ENCODE measurements around the gene SLIT3.

- TF ChIP-seq ZNF12 (CRISPR knock-in tag; IDR thresholded peaks at IDR 0.05) (no peak), EZH2 (IDR thresholded peaks at IDR 0.05; ENCODE audit: borderline replicate concordance, low read depth, low read length) (no peak)
- TF ChIP-seq, protein P1, sequence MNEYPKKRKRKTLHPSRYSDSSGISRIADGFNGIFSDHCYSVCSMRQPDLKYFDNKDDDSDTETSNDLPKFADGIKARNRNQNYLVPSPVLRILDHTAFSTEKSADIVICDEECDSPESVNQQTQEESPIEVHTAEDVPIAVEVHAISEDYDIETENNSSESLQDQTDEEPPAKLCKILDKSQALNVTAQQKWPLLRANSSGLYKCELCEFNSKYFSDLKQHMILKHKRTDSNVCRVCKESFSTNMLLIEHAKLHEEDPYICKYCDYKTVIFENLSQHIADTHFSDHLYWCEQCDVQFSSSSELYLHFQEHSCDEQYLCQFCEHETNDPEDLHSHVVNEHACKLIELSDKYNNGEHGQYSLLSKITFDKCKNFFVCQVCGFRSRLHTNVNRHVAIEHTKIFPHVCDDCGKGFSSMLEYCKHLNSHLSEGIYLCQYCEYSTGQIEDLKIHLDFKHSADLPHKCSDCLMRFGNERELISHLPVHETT (CRISPR knock-in tag; conservative IDR thresholded peaks at IDR 0.05 in 1 of 2, IDR thresholded peaks at IDR 0.05 in 1 of 2): no peak
Observed at GRCh38 chr5:168784454-168784853, 516.5 kb downstream of the SLIT3 start.
